Natural killer cell (primary cell): Measurements from ENCODE around the gene OR2D3. TPM values are rescaled to one million over a fixed set of nuclear protein-coding genes. Genes with fewer than 3 reads are reported as not detected.
A peak's percentile ranks its signal among the peaks of the same experiment; 100 is the strongest.

Experiments used
- ATAC-seq, 3 donors: fragments of 150-1000 bp in 2 of 3; fragments of 200-7000 bp in 1 of 3; cut with Tn5 transposase; 1 replicate in 1 of 3; 2 replicates in 2 of 3; pipeline ENCODE4 v1.10.0; 2021; ENCODE audit warnings: mild to moderate bottlenecking in 2 of 3, moderate library complexity in 2 of 3
- DNase-seq, 2 donors: peaks; one replicate each; pipeline versions ENCODE4 v3.0.0 to v3.0.0-alpha.2; 2013 to 2021; ENCODE audit warnings: mixed read lengths in 1 of 2
- H3K27ac ChIP-seq: one replicate; pipeline ENCODE4 v1.5.1; 2013; ENCODE audit warnings: mild to moderate bottlenecking, low read length
- H3K27me3 ChIP-seq: one replicate; pipeline ENCODE4 v1.6.1; 2013; ENCODE audit warnings: low read length; ENCODE audit not compliant: control insufficient read depth, insufficient read depth
- H3K36me3 ChIP-seq: one replicate; pipeline ENCODE4 v1.6.1; 2013; ENCODE audit warnings: low read length; ENCODE audit not compliant: control insufficient read depth, insufficient read depth
- H3K4me1 ChIP-seq: one replicate; pipeline ENCODE4 v1.6.1; 2013; ENCODE audit warnings: low read length; ENCODE audit not compliant: control insufficient read depth, insufficient read depth
- H3K4me3 ChIP-seq: one replicate; pipeline ENCODE4 v1.5.1; 2013; ENCODE audit warnings: low read length
- H3K9me3 ChIP-seq: one replicate; pipeline ENCODE4 v1.6.1; 2013; ENCODE audit warnings: low read length; ENCODE audit not compliant: control insufficient read depth, insufficient read depth
- H3K27ac Mint-ChIP-seq, 2 donors: one replicate each; pipeline ENCODE4 v1.8.0; 2022; ENCODE audit warnings: mild to moderate bottlenecking in 2 of 2, mixed read lengths in 2 of 2, moderate library complexity in 1 of 2
- H3K27me3 Mint-ChIP-seq, 2 donors: one replicate each; pipeline ENCODE4 v1.8.0; 2022; ENCODE audit warnings: low read depth in 2 of 2, mixed read lengths in 2 of 2
- H3K36me3 Mint-ChIP-seq: one replicate; pipeline ENCODE4 v1.8.0; 2022; ENCODE audit warnings: mixed read lengths
- H3K4me1 Mint-ChIP-seq, 2 donors: one replicate each; pipeline ENCODE4 v1.8.0; 2022; ENCODE audit warnings: mixed read lengths in 2 of 2
- H3K4me3 Mint-ChIP-seq: one replicate; pipeline ENCODE4 v1.8.0; 2022; ENCODE audit warnings: mild to moderate bottlenecking, moderate library complexity, mixed read lengths
- H3K9me3 Mint-ChIP-seq, 2 donors: one replicate each; pipeline ENCODE4 v1.8.0; 2022; ENCODE audit warnings: mixed read lengths in 2 of 2
- CTCF ChIP-seq: fragments of 200-600 bp; IDR thresholded peaks from one replicate; pipeline ENCODE4 v1.8.0; 2022; ENCODE audit warnings: antibody characterized with exemption
- WGBS: methylation state at CpG from one replicate; pipeline ENCODE4 v1.1.7; 2013; ENCODE audit warnings: missing lambda C conversion rate; ENCODE audit not compliant: insufficient coverage; 5-methylcytosine and 5-hydroxymethylcytosine counted together
- intact Hi-C: fragments of 100-400 bp; cut with micrococcal nuclease; formaldehyde crosslinking; loops from one replicate; pipeline ENCODE4 v1.14.2; 2022
- total RNA-seq, 4 donors: library from RNA; stranded (reverse); fragments of 120-200 nt in 1 of 4; gene quantifications; one replicate each; pipeline versions ENCODE4 v1.2.3 to v1.2.4, GENCODE V29; 2013 to 2022

OR2D3 gene
- total RNA-seq, 3 donors from 2014 or later (not counting 1 experiment from before 2014, with no cell fraction given), result not detected

- H3K4me1 Mint-ChIP-seq, result no peaks in the 10 kb centered on the region
- no peak for DNase-seq
- H3K4me3 Mint-ChIP-seq, result no peak overlapping the region
- intact Hi-C loops, result no loop called here
- Histone ChIP-seq H3K36me3 (no peaks in the 10 kb centered on the region), H3K27me3 (peaks cover 2% of the 10 kb centered on the region), H3K9me3 (no peaks in the 10 kb centered on the region), H3K27ac (no peak overlapping the region), H3K4me3 (no peak overlapping the region), H3K4me1 (no peaks in the 10 kb centered on the region)
- peaks cover 4 to 13% of the 10 kb centered on the region in 2 donors for H3K27me3 Mint-ChIP-seq
- ATAC-seq, result no peak
- H3K27ac Mint-ChIP-seq, result no peak overlapping the region
- WGBS, result 83% methylated on average over 1 of the region's 1 CpG
- H3K9me3 Mint-ChIP-seq, result no peaks in the 10 kb centered on the region
- H3K36me3 Mint-ChIP-seq, result no peaks in the 10 kb centered on the region
- no peak for TF ChIP-seq CTCF
Observed at GRCh38 chr11:6889835-6890234, 31.0 kb upstream of the OR2D3 start.

DNA sequence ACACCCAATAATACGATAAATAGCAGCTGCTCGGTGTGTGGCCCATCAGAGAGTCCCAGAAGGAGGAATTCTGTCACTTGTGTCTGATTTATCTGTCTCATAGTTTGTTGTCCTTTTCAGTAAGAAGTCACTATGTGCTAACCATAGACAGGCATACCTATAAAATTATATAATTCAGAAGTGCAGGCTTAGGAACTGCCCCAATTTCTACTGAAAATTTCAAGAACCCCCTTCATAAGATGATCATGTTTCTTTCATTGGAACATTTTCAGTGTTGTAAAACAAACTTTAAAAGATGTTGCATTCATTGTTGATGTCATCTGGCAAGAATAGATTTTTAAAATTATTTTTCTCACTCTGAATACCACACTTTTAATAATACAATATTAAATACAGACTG is 28.4 kb upstream of the OR2D3 start, which contains the start of gene OR2D2:
Gene OR2D2, minus strand, starts transcription at position 101 of the 400 bp plus-strand sequence. Its CDS starts 0 bp downstream, at position 101.
- H3K9me3 Mint-ChIP-seq, result no peaks in the 10 kb centered on the region
- Histone ChIP-seq H3K9me3 (no peaks in the 10 kb centered on the region), H3K4me3 (no peak within 1 kb of the TSS), H3K27me3 (peaks cover 2% of the 10 kb centered on the region), H3K36me3 (no peaks in the 10 kb centered on the region), H3K4me1 (no peaks in the 10 kb centered on the region), H3K27ac (no peak within 1 kb of the TSS)
- DNase-seq, result no peak
- H3K4me3 Mint-ChIP-seq, result no peak within 1 kb of the TSS
- no peak for TF ChIP-seq CTCF
- 91% methylated on average over 2 of the region's 2 CpGs for WGBS
- no peak for ATAC-seq
- intact Hi-C loops, result no loop called here
- H3K4me1 Mint-ChIP-seq, result peaks cover 0 to 7% of the 10 kb centered on the region in 2 donors
- H3K27me3 Mint-ChIP-seq, result peaks cover 7 to 13% of the 10 kb centered on the region in 2 donors
- no peaks in the 10 kb centered on the region for H3K36me3 Mint-ChIP-seq
- H3K27ac Mint-ChIP-seq, result no peak within 1 kb of the TSS

DNA sequence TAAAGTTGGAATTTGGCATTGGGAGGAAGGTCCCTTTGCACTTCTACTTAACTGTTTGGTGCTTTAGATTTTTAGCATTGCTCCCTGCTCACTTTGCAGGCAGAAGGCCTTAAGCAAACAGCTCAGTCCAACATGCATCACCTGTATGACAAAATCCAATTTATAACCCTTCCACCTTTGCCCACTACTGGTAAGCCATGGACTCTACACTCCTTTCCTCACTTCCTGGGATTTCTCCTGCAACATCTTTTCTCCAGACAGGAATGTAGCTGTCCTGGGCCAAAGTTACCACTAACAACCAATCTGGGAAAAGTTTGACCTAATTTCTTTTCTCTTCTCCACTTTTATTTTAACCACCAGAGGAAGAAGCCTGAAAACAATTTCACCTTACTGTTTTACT is 26.7 kb upstream of the OR2D3 start:
- Mint-ChIP-seq H3K36me3 (no peaks in the 10 kb centered on the region), H3K27me3 (peaks cover 12 to 21% of the 10 kb centered on the region in 2 donors), H3K9me3 (no peaks in the 10 kb centered on the region), H3K4me1 (peaks cover 0 to 7% of the 10 kb centered on the region in 2 donors), H3K4me3 (no peak overlapping the region), H3K27ac (no peak overlapping the region)
- intact Hi-C loops, result no loop called here
- H3K36me3 ChIP-seq, result no peaks in the 10 kb centered on the region
- DNase-seq, result no peak
- H3K9me3 ChIP-seq, result no peaks in the 10 kb centered on the region
- no peak for ATAC-seq
- TF ChIP-seq CTCF, result no peak
- no peak overlapping the region for H3K27ac ChIP-seq
- no peak overlapping the region for H3K4me3 ChIP-seq
- no peaks in the 10 kb centered on the region for H3K4me1 ChIP-seq
- peaks cover 2% of the 10 kb centered on the region for H3K27me3 ChIP-seq

GRCh38 chr11:6895010-6895409 is 25.8 kb upstream of the OR2D3 start:
- intact Hi-C loops, result no loop called here
- TF ChIP-seq CTCF, result no peak
- ATAC-seq (peak in 1 of 3 donors; percentile 26), DNase-seq (no peak)
- Histone ChIP-seq H3K9me3 (no peaks in the 10 kb centered on the region), H3K4me1 (no peaks in the 10 kb centered on the region), H3K27ac (no peak overlapping the region), H3K27me3 (peaks cover 2% of the 10 kb centered on the region), H3K4me3 (no peak overlapping the region), H3K36me3 (no peaks in the 10 kb centered on the region)
- Mint-ChIP-seq H3K9me3 (no peaks in the 10 kb centered on the region), H3K36me3 (no peaks in the 10 kb centered on the region), H3K4me3 (no peak overlapping the region), H3K27me3 (peaks cover 12 to 21% of the 10 kb centered on the region in 2 donors), H3K4me1 (peaks cover 0 to 7% of the 10 kb centered on the region in 2 donors), H3K27ac (no peak overlapping the region)
